GM18526 (cell line): Measurements from ENCODE around the gene C7orf57.

ENCODE experiments used
- POLR2A ChIP-seq: IDR thresholded peaks from 3 replicates; pipeline ENCODE4 v1.6.1; 2011; ENCODE audit not compliant: insufficient read length; ENCODE audit errors: extremely low read depth

Gene C7orf57

DNA sequence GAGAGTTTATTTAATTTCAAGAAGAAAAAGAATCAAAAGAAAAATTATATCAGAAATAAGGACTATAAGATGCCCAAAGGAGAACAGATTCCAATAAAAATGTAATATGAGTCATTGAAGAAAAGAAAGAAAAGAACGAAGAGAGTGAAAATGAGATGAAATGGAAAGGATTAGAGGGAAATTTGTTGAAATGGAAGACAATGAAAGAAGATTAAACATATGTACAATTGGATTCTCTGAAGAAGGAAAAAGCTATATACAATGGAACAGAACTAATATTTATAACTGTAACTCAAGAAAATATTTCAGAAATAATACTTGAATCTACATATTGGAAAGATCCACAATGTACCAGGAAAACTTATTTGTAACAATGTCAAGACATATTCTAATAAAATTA lies 28.6 kb downstream of the C7orf57 start:
- no peak for TF ChIP-seq POLR2A

GRCh38 chr7:48067475-48067874 lies 32.1 kb downstream of the C7orf57 start:
- TF ChIP-seq POLR2A: no peak

DNA sequence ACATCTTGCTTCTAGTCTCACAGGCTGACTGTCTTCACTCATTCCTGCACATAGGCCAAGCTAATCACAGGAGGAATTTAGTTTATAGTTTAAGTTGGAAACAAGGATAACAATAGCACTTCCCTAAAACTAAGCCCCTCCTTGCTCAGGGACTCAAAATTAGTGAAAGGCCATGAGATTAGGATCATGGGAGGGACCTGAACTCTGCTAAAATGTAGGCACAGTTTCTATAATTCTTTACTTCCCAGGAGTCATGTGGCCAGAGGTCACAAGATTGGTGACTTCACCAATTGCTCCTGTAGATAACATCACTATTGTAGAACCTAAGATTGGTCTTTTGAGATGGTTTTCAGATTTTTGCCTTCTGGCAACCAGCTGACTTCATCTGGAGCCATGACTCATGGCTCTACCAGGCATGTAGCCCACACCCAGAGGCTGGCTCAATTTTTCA lies 38.9 kb downstream of the C7orf57 start:
- TF ChIP-seq POLR2A: no peak

DNA sequence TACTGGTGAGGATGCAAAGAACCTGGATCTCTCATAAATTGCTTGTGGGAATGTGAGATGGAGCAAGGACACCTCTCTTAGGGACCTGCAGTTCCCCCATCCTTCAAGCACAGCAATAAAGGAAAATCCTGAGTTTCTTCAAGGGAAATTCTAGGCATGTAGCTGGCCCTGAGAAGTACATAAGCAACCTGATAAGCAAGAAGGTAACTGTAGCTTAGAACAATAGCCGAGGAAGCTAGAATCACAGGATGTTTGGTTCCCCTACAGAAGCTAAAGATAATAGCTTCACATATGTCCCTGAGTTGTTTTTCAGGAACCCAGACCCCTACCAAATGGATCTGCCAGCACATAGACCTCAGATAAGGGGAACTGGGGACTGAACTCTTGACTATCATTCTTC lies 42.1 kb downstream of the C7orf57 start:
- no peak for TF ChIP-seq POLR2A

- no peak for TF ChIP-seq POLR2A
These were observed 43.1 kb downstream of the C7orf57 start for GRCh38 chr7:48078470-48078869.

DNA sequence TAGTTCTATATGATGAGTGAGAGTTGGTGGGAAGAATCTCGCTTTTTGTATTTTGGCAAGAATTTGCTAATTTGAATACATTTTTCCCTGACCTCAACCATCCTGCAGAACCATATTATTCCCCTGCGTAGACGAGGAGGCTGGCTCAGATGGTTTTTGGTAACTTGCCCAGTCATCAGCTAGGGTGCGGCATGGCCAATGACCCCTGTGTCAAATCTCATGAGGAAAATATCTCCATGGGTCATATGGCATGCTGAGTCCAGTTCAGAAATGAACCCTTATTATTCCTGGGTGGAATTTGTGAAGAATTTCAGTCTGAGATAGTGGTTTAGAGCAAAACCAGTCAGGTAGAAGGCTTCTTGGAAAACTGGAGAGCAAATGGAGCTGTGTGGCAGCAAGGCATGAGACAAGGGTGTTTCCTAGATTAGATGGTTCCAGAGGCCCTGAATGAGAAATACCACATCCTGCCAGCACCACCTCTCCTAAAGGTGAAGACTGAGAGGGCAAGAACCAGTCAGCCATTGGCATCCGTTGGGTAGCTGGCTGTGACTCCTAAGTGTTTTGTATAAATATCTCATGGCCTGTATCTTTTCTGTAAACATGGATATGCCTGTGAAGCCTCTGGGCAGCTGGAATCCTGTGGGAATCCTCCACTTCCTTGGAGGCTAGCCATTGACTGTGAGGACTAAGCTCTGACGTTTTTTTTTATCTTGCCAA lies 47.9 kb downstream of the C7orf57 start:
- TF ChIP-seq POLR2A: no peak

GRCh38 chr7:48084727-48085432 lies 49.5 kb downstream of the C7orf57 start:
- no peak for TF ChIP-seq POLR2A

DNA sequence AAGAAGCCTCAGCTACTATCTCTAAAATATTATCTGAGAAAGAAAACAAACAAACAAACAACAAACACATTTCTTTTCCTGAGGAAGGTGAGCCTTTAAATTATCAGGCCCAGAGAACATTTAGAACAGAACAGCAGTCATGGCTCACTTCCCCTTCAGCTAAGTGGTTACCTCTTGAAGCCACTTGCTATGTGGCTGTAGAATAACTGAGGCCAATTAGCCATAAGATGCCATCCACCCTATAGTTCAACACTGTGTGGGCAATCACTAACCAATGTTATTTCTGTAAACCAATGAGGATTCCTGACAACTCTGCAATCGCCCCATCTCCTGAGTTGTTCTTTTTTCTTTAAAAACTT lies 50.1 kb downstream of the C7orf57 start:
- TF ChIP-seq POLR2A: no peak

DNA sequence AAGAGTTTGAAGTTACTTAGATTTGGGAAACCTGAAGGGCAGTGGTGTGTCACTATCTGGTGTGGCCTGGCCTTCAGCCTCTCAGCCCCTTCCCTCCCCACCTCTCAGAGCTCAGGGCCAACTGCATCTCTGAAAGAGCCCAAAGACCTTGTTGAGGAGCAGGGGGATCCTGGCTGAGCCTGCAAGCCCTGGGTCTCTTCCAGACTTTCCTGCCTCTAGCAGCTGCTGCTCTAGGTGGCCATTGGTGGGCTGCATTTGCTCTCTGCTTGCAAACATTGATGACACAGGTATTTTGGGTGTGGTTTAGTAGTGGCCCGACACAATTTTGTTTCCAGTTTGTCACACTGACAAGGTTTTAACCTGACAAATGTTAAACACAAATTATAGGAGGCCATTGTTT lies 50.6 kb downstream of the C7orf57 start:
- TF ChIP-seq POLR2A: no peak

- peak; percentile 21 for TF ChIP-seq POLR2A
These were observed 52.0 kb downstream of the C7orf57 start for GRCh38 chr7:48087349-48087748.

GRCh38 chr7:48088559-48089045 lies 53.3 kb downstream of the C7orf57 start:
- TF ChIP-seq POLR2A: peak; percentile 75

DNA sequence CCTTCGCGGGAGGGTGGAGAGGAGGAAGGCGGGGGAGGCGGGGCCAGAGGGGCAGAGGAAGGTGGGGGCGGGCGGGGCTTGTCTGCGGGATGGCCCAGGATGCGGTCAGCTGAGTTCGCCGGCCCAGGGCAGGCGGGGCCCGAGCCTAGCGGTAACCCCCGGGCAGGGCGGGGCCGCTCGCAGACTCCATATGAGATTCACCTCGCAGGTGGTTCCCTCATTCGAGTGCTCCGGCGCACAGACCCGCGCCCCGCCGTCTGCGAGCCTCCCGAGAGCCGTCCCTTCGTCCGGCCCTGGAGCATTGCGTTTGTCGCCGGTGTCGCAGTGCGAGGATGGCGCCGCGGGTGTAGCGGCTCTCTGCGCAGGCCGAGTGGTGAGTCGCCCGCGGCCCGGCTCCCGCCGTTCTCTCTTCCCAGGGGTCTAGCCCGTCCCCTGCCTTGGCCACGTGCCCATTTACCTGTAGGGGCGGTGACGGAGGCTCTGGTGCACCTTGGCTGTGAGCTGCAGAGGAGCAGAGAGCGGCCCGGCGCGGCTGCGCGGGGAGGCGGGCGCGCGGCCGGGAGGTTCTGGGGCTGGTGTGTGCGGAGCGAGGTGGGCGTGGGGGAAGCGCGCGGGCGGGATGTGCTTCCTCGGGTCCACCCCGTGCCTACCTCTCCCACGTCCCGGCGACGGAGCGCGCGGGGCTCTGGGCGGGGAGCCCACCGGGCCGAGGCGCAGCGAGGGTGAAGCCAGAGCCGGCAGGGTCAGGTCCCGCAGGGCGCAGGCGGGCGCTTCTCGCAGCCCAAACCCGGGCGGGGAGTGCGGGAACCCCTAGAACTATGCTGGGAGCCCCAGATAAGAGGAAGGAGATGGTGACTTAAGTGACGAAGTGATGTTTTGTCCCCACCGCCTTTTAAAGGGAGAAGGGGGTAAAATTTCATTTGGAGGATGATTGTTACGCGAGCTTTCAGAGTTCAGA lies 54.0 kb downstream of the C7orf57 start, which contains the start of gene UPP1:
Gene UPP1, plus strand, starts transcription at position 220 of the 958 bp plus-strand sequence. CDS start 5,519 bp downstream, outside the sequence.
- TF ChIP-seq POLR2A: peak; percentile 60

DNA sequence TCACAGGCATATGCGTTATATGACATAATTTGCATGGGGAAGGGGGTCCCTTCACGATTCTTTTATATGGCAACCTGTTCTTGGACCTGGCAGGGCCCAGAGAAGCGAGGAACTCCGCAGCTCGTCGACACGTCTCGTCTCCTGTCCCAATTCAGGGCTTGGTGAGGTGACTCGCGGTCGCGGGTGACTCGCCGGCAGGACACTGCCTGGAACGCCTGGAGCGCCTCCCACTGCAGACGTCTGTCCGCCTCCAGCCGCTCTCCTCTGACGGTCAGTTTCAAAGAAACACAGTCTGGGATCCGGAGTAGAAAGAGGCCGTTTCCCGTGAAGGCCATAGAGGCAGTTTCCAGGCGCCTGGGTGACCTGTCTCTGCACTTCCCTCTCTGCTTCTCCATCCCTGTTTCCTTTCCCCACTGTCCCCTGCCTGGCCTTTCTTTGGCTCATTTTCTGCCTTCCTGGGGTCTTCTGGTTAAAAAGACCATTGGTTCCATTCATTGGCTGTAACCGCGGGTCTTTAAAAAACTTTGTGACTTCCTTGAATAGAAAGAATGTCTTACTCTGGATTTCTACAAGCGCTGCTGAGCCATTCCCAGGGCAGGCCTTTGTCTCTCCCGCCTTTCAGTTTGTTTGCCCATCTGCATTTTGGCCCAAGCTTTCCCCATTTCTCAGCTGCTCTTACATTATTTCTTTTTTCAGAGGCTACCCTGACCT lies 54.9 kb downstream of the C7orf57 start:
- no peak for TF ChIP-seq POLR2A
